Measurements from ENCODE around the gene GULP1. TPM values are rescaled to one million over a fixed set of nuclear protein-coding genes. Genes with fewer than 3 reads are reported as not detected.
A peak's percentile ranks its signal among the peaks of the same experiment; 100 is the strongest.
"Not testable (repeated sequence)": the region's sequence is repeated elsewhere in the genome, so short reads cannot be mapped to it uniquely, and the experiment has no call there.

Gene GULP1, protein sequence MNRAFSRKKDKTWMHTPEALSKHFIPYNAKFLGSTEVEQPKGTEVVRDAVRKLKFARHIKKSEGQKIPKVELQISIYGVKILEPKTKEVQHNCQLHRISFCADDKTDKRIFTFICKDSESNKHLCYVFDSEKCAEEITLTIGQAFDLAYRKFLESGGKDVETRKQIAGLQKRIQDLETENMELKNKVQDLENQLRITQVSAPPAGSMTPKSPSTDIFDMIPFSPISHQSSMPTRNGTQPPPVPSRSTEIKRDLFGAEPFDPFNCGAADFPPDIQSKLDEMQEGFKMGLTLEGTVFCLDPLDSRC
- 37.6 and 54.1 TPM in 2 replicates for total RNA-seq
- 15.2 TPM for polyA plus RNA-seq (2012)

GRCh38 chr2:188291617-188292347 lies at the start of gene GULP1:
TSS of gene GULP1 (plus strand) at chr2:188291874. CDS start at chr2:188477703, 185,829 bp downstream.
- peak; percentile 88 for DNase-seq (ENCODE audit: low read depth)

DNA sequence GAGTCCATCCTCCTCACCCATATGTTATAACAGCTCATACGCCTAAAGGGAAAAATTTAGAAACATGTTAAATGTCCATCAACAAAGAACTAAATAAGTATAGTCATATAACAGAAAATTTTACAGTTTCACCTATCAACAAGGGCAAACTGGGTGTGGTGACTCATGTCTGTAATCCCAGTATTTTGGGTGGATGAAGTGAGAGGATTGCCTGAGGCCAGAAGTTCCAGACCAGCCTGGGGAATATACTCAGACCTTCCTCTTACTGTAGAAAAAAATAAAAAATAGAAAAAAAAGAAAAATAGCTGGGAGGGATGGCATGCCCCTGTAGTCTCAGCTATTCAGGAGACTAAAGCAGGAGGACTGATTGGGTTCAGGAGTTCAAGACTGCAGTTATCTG lies 48.3 kb upstream of the GULP1 start:
- DNase-seq (ENCODE audit: low read depth) = no peak

GRCh38 chr2:188244383-188244782 lies 47.3 kb upstream of the GULP1 start:
- peak; percentile 24 for DNase-seq (ENCODE audit: low read depth)

GRCh38 chr2:188245230-188245629 lies 46.4 kb upstream of the GULP1 start:
- DNase-seq (ENCODE audit: low read depth) = no peak

- no peak for DNase-seq (ENCODE audit: low read depth)
Measured at GRCh38 chr2:188248513-188248912, 43.2 kb upstream of the GULP1 start.

- no peak for DNase-seq (ENCODE audit: low read depth)
Measured at GRCh38 chr2:188251034-188251433, 40.6 kb upstream of the GULP1 start.

DNA sequence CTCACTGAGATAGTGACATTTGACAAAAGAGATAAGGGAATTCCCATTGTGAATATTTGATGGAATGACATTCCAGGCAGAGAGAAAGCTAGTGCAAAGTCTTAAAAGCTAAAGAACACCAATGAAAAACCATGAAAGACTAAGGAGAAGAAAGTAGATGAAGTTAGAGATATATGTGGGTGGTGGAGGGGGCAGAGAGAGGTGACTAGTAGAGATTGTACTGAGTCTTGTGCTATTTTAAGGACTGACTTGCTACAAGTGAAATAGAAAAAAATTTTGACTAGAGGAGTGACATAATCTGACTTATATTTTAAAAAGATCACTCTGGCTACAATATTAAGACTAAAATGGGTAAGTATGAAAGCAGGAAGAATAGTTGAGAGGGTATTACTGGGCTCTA lies 35.3 kb upstream of the GULP1 start:
- no peak for DNase-seq (ENCODE audit: low read depth)

GRCh38 chr2:188265315-188265714 lies 26.4 kb upstream of the GULP1 start:
- no peak for DNase-seq (ENCODE audit: low read depth)

- no peak for DNase-seq (ENCODE audit: low read depth)
Measured at GRCh38 chr2:188267776-188268175, 23.9 kb upstream of the GULP1 start.

- DNase-seq (ENCODE audit: low read depth) = no peak
Measured at GRCh38 chr2:188269004-188269403, 22.7 kb upstream of the GULP1 start.

DNA sequence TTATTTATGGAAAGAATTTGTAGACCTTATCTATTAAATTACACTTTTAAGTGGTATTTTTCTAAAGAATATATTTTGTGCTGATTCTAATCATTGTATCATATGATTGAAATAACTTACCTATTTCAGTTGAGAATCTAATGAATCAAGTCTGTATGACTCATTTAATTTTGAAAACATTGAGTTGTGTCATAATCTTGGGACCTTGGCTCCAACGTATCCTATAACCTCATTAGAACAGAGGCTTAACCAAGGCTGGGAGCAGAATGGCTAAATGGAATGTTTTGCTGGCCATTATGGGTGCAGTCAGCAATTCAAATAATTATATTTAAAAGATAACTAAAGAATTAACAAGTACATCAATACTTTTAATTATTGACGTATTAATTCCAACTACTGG lies 19.6 kb upstream of the GULP1 start:
- no peak for DNase-seq (ENCODE audit: low read depth)

- no peak for DNase-seq (ENCODE audit: low read depth)
Measured at GRCh38 chr2:188274274-188274673, 17.4 kb upstream of the GULP1 start.

GRCh38 chr2:188276255-188276654 lies 15.4 kb upstream of the GULP1 start:
- DNase-seq (ENCODE audit: low read depth) = no peak

- DNase-seq (ENCODE audit: low read depth) = no peak
Measured at GRCh38 chr2:188277786-188278185, 13.9 kb upstream of the GULP1 start.

DNA sequence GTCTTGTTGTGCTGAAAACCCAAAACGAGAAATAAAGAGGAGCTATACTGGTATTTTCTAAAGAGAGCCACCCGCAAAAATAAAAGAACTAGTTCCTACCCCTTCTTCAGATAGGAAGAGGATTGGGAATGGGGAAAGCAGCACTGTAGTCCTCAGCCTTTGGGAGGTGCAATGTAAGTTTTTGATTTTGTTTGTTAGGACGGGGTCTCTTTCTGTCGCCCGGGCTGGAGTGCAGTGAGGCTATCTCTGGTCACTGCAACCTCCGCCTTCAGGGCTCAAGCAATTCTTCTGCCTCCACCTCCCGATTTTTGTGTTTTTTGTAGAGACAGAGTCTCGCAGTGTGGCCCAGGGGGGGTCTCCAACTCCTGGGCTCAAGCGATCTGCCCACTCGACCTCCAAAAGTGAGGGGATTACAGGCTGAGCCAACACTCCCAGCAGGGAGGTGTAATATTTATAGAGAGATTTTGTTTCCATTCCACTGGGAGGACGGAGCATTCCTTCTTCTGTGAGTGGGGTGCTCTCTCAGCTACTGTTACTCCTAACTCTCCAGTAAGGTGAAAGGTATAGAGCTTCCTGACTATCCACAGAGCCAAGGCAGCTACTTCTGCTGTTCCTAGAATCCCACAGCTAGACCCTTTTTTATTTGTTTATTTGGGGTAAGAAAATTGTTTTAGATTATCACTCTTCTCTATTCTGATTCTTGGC lies 13.1 kb upstream of the GULP1 start:
- DNase-seq (ENCODE audit: low read depth) = no peak

- DNase-seq (ENCODE audit: low read depth) = no peak
Measured at GRCh38 chr2:188279093-188279445, 12.6 kb upstream of the GULP1 start.

DNA sequence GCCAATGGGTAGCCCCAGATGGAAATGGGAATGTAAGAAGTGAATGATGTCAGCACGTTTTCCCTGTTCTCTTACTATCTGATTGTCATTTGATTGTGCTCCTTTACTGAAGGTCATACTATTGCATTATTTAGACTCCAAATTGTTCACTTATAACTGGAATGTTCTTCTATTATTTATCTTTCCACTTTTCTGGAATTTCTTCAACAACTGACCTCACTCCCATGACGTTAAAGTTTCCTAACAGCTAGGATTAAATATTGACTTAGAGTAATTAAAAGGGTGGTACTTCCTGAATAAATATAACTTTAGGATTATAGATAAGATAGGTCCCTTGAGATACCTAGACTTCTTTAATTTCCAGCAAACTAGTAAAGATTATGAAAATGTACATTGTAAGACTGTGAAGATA lies 10.9 kb upstream of the GULP1 start:
- no peak for DNase-seq (ENCODE audit: low read depth)

GRCh38 chr2:188282907-188283306 lies 8.8 kb upstream of the GULP1 start:
- no peak for DNase-seq (ENCODE audit: low read depth)

GRCh38 chr2:188284251-188284650 lies 7.4 kb upstream of the GULP1 start:
- not testable (repeated sequence) for DNase-seq (ENCODE audit: low read depth)

GRCh38 chr2:188285049-188285448 lies 6.6 kb upstream of the GULP1 start:
- no peak for DNase-seq (ENCODE audit: low read depth)

GRCh38 chr2:188285774-188286173 lies 5.9 kb upstream of the GULP1 start:
- DNase-seq (ENCODE audit: low read depth) = no peak

DNA sequence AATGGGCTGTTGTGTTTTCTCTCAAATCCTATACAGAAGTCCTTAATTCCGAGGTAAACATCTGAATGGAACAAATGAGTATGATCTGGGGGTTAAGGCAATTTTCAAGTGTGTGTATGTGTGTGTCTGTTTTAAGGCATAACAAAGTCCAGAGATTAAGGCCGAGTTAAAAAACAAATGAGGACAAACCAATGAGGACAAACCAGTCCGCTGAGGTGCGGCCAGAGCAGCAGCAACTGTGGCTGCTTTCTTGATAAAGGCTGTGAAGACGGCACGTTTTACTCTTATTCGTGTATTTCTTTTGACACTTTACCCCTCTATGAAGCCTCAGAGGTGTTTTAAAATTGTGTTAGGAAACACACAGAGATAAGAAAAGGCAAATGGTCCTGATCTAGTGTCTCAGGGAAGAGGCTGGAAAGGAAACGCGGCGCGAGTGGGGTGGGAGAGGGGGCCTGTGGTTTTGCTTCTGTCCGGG lies 495 bp upstream of the GULP1 start:
- no peak for DNase-seq (ENCODE audit: low read depth)

Data from myocyte (in vitro differentiated cells).